GM23248 (cell line): ENCODE data around the gene RGS4.

ENCODE experiments used
- EZH2 ChIP-seq: fragments of 200-600 bp; sonication (generic); IDR thresholded peaks from 2 replicates; pipeline ENCODE4 v1.6.1; 2018; ENCODE audit warnings: antibody characterized with exemption, mild to moderate bottlenecking; ENCODE audit not compliant: insufficient read depth, poor library complexity, severe bottlenecking
- EZH2phosphoT487 ChIP-seq: fragments of 200-600 bp; sonication (generic); IDR thresholded peaks from 2 replicates; pipeline ENCODE4 v1.6.1; 2018; ENCODE audit warnings: antibody characterized with exemption, moderate library complexity, mild to moderate bottlenecking, low read depth; ENCODE audit not compliant: insufficient read depth

DNA sequence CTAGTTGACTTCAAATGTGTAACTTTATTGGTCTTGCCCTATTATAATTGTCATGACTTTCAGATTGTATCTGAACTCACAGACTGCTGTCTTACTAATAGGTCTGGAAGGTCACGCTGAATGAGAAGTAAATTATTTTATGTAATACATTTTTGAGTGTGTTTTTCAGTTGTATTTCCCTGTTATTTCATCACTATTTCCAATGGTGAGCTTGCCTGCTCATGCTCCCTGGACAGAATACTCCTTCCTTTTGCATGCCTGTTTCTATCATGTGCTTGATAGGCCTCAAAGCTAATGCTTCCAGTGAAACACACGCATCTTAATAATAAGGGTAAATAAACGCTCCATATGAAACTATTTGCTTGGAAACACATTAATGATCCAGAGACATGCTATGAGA lies 7.3 kb downstream of the RGS4 start:
- TF ChIP-seq EZH2 (no peak), EZH2phosphoT487 (no peak)
